Measurements from ENCODE around the gene VAV2.

The VAV2 gene

DNA sequence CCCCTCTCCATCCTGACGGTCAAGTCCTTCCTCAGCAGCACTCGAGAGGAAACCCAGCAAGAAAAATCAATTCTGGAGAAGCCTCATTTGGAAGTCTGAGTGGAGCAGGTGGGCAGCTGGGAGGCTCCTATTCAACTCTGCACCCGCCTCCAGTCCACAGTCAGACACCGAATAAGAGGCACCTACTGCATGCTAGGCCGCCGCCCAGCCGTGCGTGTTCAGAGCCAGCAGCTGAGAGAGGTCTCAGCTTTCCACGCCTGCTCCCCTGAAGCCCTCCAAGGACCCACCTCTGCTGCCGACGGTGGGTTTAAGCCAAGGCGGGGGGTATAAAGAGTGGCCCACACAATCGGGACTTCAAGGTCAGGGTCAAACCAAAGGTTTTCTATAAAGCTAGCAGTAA is 41.9 kb downstream of the VAV2 start:
- no peak for DNase-seq

DNA sequence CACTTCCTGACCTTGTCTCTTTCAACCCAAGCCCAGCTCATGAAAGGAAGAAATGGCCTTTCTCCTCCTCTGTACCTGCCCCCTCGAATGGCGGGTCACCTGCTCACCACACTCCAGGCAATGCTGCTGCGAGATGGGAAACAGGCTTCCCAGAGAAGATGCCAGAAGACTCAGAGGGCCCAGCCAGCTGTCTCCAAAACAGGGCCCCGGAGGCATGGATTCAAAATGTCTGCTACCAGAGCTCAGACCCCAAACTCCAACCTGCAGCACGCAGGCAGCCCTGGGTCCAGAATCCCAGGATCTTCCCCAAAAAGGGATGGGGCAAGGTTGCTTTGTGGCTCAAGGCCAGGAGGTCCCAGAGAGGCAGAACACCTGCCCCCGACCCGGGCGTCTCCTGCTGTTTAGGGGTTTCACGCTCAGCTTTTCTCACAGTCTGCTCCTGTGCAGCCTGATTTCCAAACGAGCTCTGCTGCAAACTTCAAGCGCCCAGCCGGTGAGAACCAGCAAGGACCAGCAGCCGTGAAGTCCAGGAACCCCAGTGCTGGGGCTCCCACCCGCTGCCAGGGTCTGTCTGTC is 42.5 kb downstream of the VAV2 start:
- DNase-seq = no peak

DNA sequence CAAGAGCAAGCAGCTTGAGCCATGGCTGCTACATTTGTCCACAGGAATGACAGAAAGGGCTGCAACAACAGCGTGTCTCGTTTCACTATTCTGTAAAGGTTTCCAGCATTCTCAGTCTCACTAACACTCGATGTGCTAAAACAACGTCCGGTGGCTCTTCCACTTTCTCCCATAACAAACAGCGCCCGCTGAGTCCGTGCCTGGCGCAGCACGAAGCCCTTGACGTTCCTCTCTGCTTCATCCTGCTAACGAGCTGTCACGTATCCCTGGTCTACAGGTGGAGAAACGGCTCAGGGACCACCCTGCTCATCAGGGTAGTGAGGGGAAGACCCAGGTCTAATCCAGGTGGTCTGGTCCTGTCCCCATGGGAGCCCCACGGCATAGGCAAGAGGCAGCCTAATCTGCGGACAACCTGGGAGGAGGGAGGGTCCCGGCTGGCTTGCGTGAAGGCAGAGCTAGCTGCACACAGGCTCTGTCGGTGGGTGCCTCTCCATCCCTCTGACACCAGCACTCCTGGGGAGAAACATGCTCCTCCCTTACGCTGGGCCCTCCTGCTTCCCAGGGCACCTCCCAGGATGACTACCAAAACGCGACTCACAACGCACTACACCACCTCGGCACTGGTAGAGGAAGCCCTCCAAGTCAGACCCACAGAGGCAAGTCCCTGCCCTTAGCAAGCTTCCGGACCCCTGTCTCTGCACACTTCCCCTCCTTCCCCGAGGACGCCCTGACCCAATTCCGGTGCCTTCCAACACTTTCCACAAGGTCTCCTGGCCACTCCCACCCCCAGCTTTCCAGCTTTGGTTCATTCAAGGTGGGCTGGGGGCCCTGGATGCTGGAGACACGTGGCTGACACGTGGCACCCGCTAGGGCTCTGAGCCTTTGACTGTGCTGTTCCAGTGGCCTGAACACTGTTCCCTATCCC is 43.3 kb downstream of the VAV2 start:
- DNase-seq = no peak

DNA sequence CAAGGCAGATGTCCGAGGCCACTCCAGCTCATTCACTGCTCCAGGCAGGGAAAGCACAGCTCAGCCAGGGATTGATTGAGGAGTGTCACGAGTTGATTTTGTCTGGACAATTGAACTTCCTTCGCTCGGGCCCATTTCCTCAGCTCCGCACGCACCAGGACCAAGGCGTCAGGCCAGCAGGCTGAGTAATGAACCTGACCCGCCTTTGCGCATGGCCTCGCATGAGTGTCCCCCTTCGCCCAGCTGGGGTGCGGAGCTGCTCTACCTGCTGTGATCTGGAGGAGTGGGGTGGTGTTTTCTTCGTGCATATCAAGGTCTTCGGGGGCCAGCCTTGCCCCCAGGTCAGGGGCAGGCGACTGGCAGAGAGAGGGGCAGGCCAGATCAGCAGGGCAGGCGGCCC is 44.0 kb downstream of the VAV2 start:
- no peak for DNase-seq

DNA sequence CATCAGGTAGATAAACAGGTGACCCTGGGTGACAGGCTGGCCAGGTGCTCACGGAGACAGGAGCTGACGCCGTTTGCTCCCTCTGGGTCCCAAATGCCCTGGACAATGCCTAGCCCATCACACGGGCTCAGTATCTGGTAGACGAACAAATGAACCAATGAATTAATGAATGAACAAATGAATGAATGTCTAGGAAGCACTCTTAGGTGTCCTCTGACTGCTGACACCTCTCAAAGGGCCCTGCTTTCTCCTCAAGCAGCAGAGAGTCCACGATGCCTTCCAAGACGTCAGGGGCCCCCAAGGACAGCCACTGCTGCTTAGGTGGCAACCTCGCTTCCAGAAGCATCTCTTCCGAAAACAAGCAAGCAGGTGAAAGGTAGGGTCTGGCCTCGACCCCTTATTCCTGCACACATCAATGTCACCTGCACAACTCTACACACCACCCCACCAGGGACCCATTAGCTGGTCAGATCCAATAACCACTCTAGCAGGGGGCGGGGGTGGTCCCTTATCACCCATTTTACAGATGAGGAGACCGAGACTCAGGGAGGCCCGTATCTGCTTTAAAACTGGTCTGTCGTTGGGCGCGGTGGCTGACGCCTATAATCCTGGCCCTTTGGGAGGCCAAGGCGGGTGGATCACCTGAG is 45.2 kb downstream of the VAV2 start:
- DNase-seq = no peak

DNA sequence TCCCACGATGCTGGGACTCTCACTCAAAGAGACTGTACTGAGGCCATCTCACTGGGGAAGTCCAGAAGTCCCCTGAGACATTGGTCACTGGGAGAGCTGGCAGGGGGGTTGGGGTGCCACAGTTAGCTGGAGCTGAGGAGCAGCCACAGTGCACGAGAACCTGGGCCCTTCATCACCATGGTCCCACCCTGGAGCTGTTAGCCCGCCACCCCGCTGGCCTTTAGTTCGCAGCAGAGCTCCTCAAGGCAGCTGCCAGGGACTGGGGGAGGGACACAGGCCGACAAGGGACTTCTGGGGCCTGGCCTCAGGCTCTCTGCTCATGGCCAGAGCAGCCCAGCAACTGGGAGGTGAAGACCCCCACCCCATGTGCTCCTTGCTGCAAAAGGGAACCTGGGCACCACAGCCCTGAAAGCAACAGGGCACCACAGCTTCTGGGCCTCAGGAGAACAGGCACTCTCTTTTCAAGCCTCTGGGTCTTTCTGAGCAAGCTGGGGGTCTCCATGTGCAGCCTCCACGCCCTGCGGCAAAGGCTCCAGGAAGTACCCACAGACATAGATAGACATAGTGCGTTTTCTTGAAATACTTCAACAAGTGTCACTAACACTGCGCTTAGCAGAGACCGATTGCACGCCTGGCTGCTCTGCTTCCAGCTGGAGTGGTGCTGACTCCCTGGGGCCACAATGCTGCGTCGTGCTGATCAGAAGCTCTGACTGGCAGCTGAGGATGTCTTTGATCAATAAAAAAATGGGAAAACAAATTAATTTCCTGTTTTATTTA is 46.0 kb downstream of the VAV2 start:
- no peak for DNase-seq

DNA sequence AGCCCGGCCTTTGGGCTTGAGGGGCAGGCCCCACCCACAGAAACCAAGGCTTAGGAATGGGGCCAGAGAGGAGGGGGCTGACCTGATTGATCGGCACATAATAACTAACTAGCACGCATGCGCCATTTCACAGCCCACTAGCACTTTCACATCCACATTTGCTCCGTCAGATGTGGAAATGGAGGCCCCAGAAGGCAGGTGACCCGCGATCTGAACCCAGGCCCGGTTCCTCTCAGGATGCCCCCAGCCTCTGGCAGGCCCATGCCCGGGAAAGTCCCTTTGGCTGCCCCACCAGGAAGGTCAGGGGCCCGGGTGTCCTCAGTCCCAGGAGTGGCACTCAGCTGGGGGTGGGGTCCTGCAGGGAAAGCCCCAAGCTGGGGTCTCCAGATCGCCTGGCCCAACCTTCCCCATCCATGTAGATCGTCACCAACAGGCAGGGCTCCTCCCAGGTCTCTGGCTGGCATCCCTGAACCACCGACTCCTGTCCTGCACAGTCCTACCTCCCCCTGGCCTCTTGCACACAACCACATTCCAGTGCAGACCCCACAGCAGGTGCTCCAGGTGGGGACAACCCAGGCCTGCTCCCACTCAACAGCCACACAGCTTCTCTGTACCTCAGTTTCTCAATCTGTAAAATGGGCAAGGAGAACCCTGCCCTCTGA is 46.7 kb downstream of the VAV2 start:
- DNase-seq = no peak

DNA sequence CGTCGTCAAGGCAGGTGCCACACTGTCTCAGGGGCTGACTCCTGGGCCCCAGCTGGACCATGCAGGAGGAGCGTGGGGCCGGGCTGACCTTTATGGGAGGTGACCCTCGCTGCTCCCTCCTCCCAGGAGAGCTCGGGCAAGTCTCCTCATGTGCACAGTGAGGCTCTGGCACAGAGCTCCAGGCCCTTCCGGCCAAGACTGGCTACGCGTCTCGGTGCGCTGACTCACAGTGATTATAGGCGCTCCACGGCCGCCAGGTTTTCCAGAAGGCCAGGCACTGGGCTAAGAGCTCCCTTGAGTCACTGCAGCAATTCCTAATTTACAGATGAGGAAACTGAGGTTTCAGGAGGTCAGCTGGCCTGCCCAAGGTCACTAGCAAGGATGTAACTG is 47.4 kb downstream of the VAV2 start:
- no peak for DNase-seq

DNA sequence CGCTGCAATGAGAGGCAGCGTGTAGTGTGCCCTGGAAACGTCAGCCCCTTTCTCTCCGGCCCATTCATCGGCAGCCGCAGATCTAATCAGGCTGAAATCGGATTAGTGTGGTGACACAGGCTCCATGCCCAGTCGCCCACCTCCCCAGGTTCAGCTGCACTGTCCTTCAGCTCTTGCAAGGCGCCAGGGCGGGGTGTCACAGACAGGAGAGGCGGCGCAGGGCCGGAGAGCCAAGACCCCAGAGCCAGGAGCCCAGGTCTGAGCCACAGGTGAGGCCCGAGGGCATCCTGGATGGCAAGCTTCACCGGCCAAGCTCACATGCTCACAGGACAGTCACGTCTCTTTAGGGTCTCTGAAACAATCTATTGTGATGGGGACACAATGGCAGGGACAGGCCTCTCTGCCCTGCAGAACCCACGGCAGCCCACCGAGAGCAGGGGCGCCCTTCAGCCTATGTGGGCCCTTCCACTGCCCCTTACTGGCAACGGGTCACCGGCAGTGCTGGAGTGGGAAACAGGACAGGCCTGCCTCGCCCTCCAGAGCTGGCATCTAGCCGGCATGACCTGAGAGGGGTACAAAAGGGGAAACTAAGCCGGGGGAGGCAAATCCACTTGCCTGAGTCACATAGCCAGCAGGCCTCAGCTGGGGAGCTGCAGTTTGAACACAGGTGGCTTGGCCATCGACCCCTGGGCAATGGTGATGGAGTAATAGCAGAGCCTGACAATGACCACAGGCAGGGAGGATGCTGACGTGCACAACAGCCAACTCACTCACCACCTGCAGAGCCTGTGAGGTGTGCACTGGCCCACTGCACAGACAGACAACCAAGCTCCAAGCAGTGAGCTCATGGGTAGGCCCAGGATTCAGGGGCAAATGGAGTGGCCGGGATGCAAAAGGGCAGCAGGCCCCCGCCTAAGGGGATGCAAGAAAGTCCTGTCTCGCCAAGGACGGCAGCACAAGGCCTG is 48.1 kb downstream of the VAV2 start:
- DNase-seq = no peak

DNA sequence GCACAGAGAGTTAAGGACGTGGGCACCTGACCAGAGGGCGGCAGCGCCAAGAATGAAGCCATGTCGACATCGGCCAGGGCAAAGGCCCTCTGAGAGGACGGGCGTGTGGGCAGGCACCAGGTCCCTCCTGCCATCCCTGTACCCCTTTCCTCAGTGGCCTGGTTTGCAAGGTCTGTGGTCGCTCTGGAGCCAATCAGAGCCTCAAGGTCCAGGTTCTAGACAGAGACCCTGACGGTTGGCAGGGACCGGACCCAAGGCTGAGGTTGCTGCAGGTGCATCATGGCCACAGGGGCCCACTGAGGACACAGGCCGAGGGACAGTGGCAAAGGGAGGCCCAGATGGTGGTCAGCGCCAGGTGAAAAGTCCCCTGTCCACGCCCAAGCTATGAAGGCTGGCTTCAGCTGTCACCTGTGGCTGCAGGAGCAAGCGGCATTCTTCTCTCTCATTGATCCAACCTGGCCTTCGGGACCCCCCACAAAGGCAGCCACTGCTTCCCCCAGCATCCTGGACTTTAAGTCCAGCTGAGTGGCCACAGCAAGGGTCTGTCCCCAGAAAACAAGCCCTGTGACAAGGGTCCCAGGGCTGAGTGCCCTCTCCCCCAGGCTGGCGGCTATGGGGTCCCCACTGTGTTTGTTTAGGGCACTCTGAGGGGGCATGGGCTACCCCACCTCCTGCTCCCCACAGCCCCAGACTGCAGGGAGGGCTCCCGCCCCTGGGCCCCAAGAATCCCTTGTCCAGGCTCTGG is 48.9 kb downstream of the VAV2 start:
- DNase-seq = no peak

DNA sequence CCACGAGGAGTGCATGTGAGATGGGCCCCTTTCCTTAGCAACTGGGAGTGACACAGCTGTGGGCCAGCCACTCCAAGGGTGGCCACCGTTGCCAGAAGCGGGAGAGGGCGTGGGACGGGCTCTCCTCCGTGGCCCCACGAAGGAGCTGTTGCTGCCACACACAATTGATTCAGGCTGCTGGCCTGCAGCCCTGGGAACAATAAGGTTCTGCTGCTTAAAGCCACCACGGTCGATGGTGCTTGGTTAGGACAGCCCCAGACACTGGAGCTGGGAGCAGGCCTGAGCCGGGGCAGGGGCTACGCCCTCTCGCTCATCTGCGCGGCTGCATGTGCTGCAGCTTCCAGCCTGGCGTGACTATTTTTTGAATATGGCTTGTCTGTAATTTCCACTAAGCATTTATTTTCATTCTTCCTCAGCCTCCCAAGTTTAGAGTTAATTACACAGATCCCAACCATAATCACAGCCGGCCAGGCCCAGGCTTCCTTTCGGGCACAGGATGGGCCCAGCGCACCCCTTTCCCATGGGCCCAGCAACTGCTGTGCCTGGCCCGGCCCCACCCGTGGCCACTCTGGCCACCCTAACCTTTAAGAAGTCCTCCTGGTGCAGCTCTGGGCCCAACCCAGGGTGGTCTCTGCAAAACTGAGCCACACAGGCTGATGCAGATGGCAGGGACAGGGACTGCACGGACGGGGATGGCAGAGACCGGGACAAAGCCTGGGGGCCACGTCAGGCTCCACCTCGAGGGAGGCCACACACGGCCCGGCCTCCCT is 49.7 kb downstream of the VAV2 start:
- DNase-seq = no peak

DNA sequence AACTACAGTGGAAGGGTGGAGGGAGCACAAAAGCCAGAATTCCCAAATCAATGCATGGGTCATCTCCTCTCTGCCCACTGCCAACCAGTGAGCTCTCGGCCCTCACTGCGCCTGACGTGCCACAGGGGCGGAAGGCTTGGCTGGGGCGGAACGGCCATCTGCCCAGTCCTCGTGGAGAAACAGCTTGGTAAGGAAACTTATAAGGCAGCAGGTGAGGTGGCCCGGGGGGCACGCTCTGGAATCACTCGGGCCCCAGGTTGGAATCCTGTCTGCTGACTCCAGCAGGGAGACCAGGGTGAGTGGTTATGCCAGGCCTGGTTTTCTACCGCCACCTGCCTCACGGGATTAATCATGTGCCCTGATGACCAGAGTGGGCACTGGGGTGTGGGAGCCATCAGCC is 52.3 kb downstream of the VAV2 start:
- no peak for DNase-seq

DNA sequence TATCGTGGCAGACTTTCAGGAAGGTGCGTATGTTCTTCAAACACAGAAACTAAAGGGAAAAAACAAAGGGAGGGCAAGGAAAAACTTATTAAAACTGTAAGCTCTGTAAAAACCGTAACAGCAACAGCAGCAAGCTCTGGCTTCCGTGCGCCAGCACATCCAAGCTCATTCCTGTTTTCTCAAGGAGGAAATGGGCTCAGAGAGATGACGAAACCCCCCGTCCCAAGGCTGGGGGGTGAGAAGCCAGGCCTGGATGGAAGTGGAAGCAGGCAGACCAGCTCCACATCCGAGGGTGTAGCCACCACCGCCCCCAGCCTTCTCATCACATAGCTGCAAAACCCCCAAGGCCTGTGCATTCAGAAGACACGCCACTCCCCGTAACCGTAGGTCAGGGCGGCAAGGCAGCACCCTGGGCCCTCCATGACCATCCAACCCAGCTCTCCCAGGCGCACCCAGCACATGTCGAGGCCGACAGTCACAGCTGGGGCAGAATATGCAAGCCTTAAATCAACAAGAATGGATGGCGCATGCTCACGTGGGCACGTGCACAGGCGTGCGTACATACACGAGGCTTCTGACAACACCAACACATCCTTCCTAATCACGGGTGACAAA is 52.8 kb downstream of the VAV2 start:
- DNase-seq = no peak

DNA sequence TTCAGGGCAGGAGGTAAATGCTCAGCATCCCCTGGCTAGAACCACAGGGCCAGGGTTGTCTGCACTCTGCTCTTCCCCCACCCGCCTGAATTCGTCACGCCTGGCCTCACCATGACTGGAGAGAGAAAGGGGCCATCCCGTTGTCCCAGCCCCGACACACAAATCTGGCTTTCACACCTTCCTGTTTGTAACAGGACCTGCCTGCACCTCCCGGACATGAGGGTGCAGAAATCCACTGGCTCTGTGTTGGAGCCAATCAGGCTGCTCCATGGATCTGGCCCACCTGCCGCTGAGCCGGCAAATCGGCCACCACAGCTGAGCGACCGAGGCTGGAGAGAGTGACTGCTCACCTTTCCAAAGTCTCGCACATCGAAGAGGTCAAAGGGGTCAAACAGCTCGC is 53.4 kb downstream of the VAV2 start:
- DNase-seq = no peak

DNA sequence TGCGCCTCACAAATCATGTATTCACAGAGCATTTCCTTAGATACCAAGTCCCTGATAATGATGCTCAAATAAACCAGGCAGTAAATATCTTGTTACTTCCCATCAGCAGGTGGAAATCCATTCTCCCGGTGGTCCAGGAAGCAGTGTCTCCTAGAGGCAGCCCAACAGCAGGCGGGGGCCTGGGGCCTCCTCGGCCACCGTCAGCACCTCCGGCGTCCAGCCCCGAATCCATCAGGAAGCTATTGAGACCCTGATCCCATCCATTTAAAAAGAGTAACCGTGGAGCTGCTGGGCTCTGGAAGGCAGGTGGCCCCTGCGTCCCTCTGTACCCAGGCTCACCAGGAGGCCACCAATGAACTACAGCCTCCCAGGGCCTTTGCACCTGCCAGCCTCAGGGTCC is 54.0 kb downstream of the VAV2 start:
- no peak for DNase-seq

DNA sequence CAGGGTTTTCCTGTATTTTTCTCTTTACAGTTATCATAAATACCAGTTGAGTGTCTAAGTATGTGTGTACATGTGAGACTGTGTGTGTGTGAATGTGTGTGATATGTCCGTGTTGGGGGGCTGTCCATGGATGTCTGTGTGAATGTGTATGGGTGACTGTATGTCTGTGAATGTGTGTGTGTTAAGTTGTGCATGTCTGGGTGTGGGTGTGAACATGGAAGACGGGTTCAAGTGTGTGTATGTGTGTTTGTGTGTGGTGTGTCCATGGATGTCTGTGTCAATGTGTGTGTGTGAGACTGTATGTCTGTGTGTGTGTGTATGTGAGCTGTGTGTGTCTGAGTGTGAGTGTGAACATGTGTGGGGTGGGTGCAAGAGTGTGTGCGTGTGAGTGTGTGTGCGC is 55.0 kb downstream of the VAV2 start:
- DNase-seq = no peak

DNA sequence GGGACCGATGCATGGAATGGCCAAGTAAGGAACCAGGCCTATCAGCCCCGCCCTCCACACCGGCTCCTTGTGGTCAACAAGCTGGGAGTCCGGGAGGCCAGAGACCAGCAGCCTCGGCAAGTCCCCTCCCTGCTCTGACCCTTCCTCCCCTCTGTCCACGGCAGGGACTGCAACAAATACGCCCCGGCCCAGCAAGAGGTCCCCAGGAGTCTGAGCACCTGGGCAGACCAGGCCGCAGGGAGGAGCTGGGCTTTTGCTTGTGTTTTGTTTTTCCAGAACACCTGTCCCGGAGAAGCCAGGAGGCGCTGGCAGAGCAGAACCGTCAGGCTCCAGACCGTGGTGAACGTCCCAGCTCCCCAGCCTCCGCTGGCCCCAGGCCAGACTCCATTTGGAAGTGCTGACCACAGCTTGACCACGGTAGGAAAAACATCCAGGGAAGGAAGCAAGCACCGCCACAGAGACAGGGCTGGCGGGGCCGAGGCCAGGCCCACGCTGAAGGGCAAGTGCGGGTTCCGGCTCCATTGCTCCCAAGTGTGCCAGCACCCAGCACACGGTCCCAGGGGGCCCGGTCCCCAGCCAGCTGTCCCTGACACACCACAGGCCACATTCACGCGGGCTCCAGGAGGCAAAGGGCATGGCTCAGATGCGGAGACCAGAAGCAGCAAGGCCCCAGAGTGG is 56.7 kb downstream of the VAV2 start:
- DNase-seq = no peak

DNA sequence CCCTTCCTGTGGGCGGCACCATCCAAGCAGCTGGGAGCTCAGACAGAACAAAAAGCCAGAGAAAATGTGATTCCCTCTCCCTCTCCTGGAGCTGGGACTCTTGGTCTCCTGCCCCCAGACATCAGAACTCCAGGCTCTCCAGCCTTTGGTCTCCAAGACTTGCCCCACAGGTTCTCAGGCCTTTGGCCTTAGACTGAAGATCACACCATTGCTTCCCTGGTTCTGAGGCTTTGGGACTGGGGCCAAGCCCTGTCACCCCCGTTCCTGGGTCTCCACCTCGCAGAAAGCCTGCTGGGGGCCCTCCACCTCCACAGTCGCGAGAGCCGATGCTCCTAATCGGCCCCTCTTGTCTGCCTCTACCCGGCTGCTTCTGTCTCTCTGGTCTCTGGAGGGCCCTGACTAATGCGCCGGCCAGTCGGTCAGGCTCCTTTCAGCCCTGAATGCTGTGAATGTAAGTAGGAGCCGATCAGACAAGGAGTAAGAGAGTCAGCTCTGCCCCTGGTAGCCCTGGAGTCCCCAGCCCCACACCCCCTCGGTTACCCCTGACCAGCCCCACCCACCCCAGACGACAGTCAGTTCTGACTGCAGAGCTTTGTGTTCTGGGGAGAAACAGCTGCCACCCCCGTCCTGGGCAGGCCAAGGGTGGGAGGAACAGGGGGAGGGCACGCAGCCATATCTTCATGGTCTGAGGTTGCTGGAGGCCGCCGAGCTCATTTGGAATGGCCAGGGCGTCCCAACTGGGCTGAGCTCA is 57.5 kb downstream of the VAV2 start:
- no peak for DNase-seq
